ENCODE data around the gene LRMDA. TPM values are rescaled to one million over a fixed set of nuclear protein-coding genes. Genes with fewer than 3 reads are reported as not detected.

LRMDA gene
- total and polyA plus RNA-seq, 2 of the 8 experiments (the other 6 are each of a cell fraction or from before 2014, with no cell fraction given): 0.86 to 2.8 TPM

- Histone ChIP-seq H2BK120ac (replicated peaks; ENCODE audit: low read depth, low read length) (no peak overlapping the region), H3K36me3 (ENCODE audit: control insufficient read depth in 2 of 4, insufficient read depth in 4 of 4, low read length in 3 of 4) (no peaks in the 10 kb centered on the region), H4K8ac (ENCODE audit: extremely low read depth, insufficient read depth, low read length) (no peak overlapping the region), H2AFZ (ENCODE audit: low read length) (no peak overlapping the region), H4K5ac (ENCODE audit: insufficient read length, low read depth, low read length) (no peak overlapping the region), H3K18ac (ENCODE audit: extremely low read depth, low read length) (no peak overlapping the region), H3K9ac (replicated peaks in 1 of 4; ENCODE audit: extremely low read depth in 1 of 4, low read depth in 3 of 4, low read length in 3 of 4) (no peak overlapping the region), H2BK15ac (ENCODE audit: low read length) (no peak overlapping the region), H3K79me2 (ENCODE audit: control insufficient read depth in 1 of 2, insufficient read depth in 2 of 2, low read length in 2 of 2) (no peaks in the 10 kb centered on the region), H3K23me2 (ENCODE audit: low read depth, low read length) (no peaks in the 10 kb centered on the region; the same call in 1 of the 2 replicates), H3K27me3 (replicated peaks in 1 of 4; ENCODE audit: control insufficient read depth in 3 of 4, extremely low read depth in 1 of 4, insufficient read depth in 3 of 4, low read length in 3 of 4) (no peaks in the 10 kb centered on the region), H3K56ac (replicated peaks; ENCODE audit: insufficient read length, low read depth, low read length) (no peak overlapping the region), H4K91ac (replicated peaks; ENCODE audit: insufficient read length, low read length) (no peak overlapping the region), H3K4me1 (replicated peaks in 1 of 4; ENCODE audit: control insufficient read depth in 3 of 4, insufficient read depth in 4 of 4, low read length in 3 of 4) (peaks cover 0 to 4% (median 3%) of the 10 kb centered on the region in 4 experiments; a peak in 4 of 7 replicates), H2BK12ac (ENCODE audit: low read depth, low read length) (no peak overlapping the region), H2BK20ac (ENCODE audit: low read length) (no peak overlapping the region), H3K4me2 (ENCODE audit: insufficient read depth in 1 of 2, low read depth in 2 of 2, low read length in 2 of 2) (no peak overlapping the region), H3K4me3 (ENCODE audit: extremely low read depth in 1 of 4, insufficient read depth in 2 of 4, low read depth in 3 of 4, low read length in 4 of 4) (no peak overlapping the region), H4K20me1 (replicated peaks in 1 of 2; ENCODE audit: control insufficient read depth in 1 of 2, insufficient read depth in 2 of 2, low read length in 2 of 2) (no peaks in the 10 kb centered on the region), H3K4ac (replicated peaks; ENCODE audit: insufficient read length, low read depth, low read length) (no peak overlapping the region), H2AK5ac (ENCODE audit: low read depth, low read length) (no peak overlapping the region), H3K23ac (ENCODE audit: insufficient read length) (no peak overlapping the region), H3K79me1 (ENCODE audit: low read depth, low read length) (no peaks in the 10 kb centered on the region), H2BK5ac (ENCODE audit: low read depth, low read length) (no peak overlapping the region), H3K9me3 (ENCODE audit: insufficient read depth in 2 of 2, low read depth in 1 of 2, low read length in 1 of 2) (no peaks in the 10 kb centered on the region), H3K27ac (ENCODE audit: low read depth, low read length) (no peak overlapping the region), H3K14ac (ENCODE audit: insufficient read length) (no peak overlapping the region)
- ChIA-PET POLR2A (ENCODE audit: partially characterized antibody) (no interaction called here), CTCF (ENCODE audit: partially characterized antibody) (interaction anchor here (0.9 kb wide), 1 partner anchor 83 kb away, joined by 3 read pairs; no protein-coding TSS in a partner anchor)
- DNase-seq (ENCODE audit: low read depth in 1 of 2, low spot score in 2 of 2): no peak
- FAIRE-seq: no peak
- no peak for TF ChIP-seq CTCF (IDR thresholded peaks at IDR 0.05; ENCODE audit: control extremely low read depth in 1 of 3, insufficient read depth in 1 of 3, low read depth in 1 of 3, low read length in 3 of 3)
- TF ChIP-seq SRF (IDR thresholded peaks at IDR 0.05; ENCODE audit: low read depth, low read length): no peak
- TF ChIP-seq ATF3 (IDR thresholded peaks at IDR 0.05; ENCODE audit: insufficient read depth, low read depth, low read length): no peak
- TF ChIP-seq TAF1 (IDR thresholded peaks at IDR 0.05; ENCODE audit: low read depth, low read length): no peak
- TF ChIP-seq CEBPB (IDR thresholded peaks at IDR 0.05; ENCODE audit: low read depth, low read length): no peak
- no peak for TF ChIP-seq EZH2 (IDR thresholded peaks at IDR 0.05; ENCODE audit: low read depth, low read length, severe bottlenecking)
- TF ChIP-seq EP300 (IDR thresholded peaks at IDR 0.05; ENCODE audit: borderline replicate concordance in 1 of 2, low read depth in 2 of 2, low read length in 2 of 2): no peak
Measured at GRCh38 chr10:75718991-75719390, 287.6 kb downstream of the LRMDA start.
